HG02973 (cell line): Measurements from ENCODE around the gene B3GALT4.

Source experiments
- ATAC-seq: cut with Tn5 transposase; IDR thresholded peaks from one replicate; pipeline ENCODE4 v1.9.1; 2021; ENCODE audit warnings: moderate library complexity; ENCODE audit not compliant: unreplicated experiment

The B3GALT4 gene

DNA sequence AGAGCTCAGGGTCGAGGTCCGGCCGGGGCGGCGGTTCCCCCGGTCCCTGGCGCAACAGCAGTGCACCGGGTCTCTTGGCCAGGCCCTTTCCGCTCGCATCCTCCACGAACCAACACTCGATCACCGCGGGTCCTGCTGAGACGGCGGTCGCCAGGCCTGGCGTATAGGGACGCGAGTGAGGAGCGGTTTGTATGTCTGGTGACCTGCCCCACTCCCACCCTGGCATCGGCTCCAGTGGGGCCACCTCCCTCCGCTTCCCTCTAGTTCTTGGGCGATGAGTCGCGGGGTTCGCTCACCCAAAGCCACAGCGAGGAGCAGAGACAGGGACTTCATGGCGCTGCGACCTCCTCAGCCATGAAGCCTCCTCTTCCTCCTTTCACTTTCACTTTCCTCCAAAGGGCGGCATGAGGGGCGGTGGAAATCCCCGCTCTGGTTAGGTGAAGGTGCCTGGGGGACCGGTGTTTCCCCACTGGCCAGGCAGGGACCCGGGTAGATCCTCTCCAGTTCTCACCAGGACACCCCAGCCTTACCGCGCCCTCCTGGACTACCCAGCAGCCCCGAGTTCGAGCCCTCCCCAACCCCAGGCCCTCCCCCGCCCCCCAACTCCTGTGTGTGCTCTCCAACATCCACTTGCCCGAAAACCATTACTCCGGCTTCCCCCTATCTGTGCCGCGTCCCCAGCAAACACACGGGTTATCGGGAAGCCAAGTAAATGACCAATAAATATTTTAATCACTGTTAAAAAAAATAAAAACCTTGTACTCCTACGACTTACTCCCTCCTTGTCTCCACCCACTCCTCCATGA, 37.0 kb downstream of the B3GALT4 start, which contains the start of gene TAPBP:
TAPBP (minus strand) TSS at position 370 of the 806 bp plus-strand sequence; CDS start at position 333, 37 bp downstream.
- ATAC-seq = no peak

DNA sequence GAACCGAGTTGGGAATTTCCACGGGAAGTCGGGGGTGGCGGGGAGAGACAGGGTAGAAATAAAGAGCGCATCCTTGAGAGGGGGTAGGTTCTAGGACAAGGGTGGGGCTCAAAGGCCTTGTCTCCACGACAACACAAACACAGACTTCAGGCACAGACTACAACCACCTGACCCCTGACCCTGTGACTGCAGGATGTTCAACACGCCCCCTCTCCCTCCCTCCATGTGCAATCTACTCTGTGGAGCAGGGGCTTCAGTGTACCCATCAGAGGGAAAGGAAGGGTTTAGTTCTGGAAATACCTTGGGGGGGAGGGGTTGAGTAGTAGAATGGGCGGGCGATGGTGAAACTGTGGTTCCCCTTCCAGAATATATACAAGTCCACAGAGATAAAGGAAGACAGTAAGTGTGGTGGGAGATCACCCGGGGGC, 37.6 kb downstream of the B3GALT4 start:
- ATAC-seq = no peak

DNA sequence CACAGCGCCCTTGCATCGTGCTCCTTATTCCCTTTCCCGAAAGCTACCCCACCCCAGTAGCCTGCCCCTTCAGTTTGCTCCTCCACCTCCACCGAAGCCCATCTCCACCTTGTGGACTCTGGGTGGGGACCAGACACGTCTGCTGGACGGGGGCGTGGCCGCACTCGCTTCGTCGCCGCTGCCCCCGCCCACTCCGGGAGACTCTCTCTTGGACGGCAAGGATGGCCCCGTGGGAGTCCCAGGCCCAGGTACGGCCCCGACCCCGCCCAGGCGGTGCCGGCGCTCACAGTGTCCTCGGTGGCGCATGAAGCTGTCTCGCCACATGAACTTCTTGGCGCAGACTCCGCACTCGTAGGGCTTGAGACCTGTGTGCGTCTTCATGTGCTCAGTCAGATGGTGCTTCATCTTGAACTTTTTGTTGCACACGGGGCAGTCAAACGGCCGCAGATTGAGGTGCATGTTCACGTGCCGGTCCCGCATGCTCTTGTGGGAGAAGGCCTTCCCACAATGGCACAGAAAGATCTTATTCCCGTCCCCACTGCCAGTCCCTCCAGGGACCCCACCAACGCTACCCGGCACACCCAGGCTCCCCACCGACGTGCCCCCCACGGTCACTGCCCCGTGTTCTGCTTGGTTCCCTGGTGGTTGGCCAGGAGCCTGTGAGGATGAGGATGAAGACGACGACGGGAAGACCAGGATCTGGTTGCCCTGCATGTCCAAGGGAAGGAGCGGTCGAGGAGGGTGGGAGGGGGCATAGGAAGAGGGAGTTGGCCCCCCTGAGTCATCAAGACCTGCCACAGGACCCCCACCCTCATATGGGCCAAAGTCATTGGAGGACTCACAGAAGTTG, 38.2 kb downstream of the B3GALT4 start:
- no peak for ATAC-seq

DNA sequence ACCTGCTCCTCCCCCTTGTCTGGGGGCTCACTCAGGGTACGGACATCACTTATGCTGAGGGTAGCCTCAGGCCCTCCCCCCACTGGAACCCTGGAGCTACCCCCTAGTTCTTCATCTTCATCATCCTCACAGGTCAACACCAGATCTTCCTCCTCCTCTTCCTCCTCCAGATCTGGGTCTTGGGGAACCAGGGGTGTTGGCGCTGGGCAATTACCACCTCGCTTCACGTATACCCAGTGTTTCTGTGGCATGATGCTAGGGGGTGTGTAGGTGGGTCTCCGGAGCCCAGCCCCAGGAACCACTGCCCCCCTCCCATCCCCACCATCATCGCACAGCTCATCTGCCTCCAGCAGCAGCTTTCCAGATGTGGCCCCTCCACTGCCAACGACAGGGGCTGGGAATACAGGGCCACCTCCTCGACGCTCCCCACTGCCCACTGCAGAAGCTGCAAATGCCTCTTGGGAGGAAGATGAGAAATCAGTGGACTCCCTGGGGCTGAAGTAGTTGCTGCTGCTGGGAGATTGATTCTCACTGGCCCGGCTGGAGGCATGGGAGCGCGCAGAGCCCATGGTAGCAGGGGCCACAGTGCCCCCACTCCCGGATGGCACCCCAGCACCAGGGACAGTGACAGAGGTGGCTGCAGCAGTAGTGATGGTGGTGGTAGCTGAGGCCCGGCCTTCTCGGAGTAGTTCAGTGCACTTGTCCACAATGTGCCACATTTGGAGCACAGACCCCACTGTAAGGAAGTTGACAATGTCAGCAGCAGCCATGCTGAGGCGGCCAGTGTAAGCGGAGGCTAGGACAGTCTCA, 39.1 kb downstream of the B3GALT4 start:
- ATAC-seq = no peak

DNA sequence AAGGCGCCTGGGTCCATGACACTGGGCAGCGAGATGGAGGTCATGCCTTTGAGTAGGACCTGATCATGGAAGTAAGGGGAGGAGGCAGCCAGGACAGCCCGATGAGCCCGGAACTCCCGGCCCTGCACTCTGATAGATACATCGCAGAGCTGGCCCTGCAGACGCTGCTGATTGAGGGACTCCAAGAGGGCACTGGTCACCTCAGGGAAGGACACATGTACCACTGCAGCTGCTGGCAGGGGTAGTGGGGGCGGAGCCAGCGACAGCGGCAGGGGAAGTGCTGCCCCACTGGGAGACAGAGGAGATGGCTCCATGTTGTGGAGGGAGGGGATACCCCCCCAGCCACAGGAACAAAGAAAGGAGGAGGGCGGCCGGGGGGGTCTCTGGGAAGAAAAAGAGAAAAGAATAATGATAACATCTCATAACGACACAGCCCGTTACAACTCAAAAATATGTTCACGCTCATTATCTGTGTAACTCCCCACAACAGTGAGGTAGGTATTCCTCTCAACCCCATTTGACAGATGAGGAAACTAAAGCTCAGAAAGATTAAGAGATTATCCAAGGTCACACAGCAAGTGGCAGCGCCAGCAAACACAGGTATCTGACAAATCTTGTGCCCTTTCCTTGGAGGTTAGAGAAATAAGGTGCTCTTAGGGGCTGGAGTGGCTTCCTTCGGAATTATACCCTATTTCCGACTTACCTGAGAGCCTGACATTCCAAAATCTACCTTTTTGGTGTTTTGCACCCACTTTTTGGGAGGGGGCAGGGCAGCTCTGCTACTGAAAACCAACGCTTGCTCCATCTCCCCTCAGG, 39.9 kb downstream of the B3GALT4 start:
- ATAC-seq = no peak

DNA sequence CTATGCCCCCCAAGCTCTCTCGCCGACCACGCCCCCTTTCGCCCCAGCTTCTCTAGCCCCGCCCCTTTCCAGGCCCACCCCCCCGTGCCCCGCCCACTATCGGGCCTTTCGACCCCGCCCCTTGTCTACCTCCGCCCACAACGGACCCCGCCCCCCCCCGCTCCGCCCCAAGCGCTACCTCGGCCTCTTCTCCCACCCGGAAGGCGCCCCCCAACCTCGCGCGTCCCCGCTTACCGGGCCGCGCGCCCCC, 40.4 kb downstream of the B3GALT4 start:
- no peak for ATAC-seq

DNA sequence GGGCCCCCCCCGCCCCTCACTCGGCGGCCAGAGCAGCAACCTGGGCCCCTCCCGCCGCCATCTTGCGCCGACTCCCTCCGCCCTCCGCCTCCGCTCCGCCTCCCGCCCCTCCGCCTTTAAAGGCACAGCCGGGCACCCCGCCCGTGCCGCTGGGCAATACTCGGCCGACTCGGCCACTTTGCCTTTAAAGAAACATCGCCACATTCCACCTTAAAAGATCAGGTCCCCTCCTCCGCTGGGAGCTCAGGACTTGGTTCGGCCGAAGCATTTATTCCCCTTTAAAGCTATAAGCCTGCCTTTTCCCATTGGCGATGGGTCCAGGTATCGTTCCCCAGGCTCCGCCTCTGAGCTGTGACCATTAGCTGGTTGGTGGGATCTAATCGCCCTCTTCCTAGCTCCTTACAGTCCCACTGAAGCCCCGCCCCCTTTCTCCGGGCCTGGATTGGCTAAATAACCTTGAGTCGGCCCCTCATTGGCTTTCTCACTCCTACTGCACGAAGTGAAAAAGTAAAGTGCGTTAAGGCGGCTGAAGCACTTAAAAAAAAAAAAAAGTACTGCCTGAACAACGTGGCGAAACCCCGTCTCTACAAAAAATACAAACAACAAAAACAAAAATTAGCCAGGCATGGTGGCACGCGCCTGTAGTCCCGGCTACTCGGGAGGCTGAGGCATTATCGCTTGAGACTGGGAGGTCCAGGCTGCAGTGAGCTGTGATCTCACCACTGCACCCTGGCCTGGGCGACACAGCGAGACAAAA, 40.9 kb downstream of the B3GALT4 start, which contains the start of gene ZBTB22:
ZBTB22 (minus strand) TSS at position 76 of the 757 bp plus-strand sequence. CDS start 828 bp downstream, outside the sequence.
- ATAC-seq = peak; percentile 40

DNA sequence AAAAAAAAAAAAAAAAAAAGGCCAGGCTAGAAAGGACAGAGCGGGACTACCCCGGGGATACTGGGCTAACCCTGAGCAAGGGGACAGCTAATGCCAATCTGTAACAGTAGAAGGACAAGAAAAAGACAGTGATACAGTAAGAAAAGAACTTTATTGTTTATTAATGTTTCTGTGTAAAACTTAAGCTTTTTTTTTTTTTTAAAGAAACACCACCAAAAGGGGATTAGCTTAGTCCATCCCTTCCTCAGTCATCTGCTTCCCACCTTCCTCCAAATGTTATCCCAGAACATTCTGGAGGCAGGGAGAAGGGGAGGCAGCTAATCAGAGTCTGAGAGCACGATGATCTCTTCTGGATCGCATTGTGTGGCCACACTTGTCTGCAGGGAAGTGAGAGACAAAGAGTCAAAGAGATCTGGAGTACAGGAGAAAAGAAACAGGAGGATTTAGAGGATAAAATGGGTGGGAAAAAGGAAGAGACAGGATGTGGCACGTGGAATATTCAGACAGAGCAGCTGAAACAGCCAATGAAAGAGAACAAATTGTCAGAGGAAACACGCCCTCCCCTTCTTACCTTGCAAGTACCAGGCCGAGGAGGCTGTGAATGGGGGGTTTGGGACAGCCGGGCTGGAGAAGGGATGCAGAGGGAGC, 41.6 kb downstream of the B3GALT4 start:
- no peak for ATAC-seq

DNA sequence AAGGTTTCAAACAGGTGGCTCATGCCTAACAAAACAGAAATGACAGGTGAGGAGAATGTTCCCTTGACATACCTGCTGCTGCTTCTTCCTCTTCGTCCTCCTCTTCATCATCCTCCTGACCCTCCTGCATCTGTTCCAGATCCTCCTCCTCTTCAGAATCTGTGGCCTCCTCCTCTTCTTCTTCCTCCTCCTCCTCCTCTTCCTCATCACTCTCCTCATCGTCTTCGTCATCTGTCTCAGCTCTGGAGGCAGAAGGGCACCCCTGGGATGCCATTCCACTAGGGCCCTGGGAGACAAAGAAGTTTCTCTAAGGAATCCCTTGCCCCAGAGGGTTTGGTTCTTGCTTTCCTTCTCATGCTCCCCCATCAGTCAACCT, 43.0 kb downstream of the B3GALT4 start:
- no peak for ATAC-seq

DNA sequence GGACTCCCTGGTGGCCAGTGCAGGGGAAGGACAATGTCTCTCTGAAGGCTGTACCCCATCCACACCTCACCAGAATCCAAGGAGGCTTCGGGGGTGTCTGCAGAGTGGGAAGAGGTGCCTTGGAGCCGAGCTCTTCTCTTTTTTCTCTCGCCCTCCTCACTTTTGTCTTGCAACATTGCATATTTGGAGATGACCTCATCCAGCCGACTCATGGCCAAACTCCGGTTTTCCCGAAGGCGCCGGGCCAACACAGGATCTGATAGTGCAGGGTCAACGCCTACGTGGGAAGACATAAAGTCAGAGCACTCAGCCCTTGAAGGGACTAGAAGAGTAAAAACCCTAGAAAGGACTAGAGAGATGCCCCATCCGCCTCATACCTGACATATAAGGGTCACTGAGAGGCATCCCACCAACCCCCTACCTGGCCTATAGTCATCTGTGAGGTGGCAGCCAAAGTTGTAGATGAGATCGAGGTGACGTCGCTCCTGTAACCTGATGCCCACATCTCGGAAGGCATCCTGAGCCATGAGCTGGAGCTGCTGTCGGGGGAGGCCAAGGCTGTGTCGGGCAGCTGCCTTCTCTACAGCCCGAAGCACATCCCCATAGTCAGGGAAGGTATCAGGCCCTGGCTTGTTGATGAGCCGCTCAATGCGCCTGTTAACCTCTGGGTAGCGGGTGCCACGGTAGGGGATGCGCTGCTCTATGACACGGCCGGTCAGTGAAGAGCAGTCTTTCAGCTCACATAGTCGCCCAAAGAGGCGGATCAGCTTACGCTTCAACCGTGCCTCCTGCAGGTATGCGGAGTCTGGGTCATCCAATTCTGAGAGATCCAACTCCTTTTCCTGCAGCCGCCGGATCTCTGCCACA, 43.6 kb downstream of the B3GALT4 start:
- no peak for ATAC-seq

DNA sequence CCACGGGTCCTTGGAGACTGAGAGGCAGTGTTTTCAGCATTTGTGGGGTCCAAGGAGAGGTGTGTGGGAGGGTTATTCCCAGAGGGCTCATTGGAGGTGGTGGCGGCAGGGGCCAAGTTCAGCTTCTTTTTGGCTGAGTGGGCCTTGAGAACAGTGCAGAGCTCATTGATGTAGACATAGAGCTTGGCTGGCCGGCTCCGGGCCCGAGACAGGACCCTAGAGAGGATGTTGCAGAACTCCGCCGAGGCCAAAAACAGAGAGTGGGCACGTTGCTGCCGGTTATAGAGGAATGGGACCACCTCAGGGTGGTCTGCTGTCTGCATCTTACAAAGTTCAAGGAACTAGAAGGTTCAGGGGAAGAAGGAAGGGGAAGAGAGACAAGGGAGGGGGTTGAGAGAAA, 44.3 kb downstream of the B3GALT4 start:
- ATAC-seq = no peak

DNA sequence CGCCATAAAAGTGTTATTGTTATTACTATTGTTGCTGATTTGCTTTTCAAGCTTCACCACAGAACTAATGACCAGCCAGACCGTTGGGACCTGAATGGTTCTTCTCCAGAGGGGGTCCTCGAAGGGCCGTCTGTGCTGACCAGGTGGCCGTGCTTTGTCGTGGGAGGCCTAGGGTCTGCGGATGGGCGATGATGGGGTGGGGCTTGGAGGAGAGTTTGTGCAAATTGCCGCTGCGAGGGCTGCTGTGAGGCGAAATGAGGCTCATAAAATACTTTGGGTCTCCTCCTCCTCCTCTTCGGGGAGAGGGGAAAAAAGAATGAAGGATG, 46.7 kb downstream of the B3GALT4 start:
- ATAC-seq = no peak

DNA sequence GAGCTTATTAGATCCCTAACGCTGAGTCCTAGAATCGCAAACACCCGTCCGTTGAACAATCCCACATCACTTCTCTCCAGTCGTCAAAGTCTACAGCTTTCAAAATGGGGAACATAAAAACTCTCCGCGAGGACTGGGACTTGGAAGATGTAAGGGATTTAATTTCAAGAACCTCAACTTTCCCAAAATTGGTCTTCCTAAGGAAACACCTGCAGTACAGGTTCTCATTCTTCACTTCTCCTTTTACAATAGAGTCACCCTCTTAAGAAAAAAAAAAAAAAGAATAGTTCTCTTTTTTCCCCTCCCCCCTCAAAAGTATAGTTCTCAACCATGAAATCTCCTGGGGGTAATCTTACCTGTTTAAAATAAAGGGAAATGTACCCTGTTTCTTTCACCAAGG, 47.2 kb downstream of the B3GALT4 start:
- ATAC-seq = no peak
